IPS-NIHi11 (cell line): Measurements from ENCODE around the gene SLC22A4.

Experiments
- DNase-seq: peaks from one replicate; pipeline ENCODE4 v3.0.0; 2012; ENCODE audit warnings: mixed read lengths, low spot score

The SLC22A4 gene

DNA sequence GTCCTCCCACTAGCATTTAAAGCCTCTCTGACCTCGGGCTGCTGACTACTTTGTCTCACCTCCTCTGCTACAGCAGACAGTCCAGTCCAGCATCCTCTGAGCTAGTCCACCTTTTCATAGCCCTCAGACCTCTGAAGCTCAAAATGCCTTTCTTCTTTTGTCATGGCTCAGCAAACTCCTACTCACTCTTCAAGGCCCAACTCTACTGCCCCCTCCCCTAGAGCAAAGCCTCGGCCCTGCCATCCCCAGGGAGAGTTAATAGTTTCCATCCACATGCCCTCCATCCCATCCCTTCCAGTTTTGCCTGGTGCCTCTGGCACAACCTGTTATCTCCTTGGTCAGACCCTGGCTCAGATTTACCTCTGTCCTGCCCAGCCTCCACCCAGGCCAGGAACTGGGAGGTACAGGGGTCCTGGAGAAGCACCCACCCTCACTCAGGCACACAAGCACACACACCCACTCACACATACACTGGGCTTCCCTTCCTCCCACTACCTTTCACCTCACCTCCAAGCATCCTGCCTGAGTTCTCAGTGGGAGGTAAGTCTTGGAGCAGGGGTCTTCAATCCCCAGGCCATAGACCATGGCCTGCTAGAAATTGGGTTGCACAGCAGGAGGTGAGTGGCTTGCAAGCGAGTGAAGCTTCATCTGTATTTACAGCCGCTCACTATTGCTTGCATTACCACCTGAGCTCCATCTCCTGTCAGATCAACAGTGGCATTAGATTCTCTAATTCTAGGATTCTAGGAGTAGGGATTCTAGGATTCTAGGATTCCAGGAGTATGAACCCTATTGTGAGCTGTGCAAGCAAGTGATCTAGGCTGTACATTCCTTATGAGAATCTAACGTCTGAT is 18.6 kb upstream of the SLC22A4 start:
- no peak for DNase-seq

- no peak for DNase-seq
Measured at GRCh38 chr5:132277256-132277655, 16.9 kb upstream of the SLC22A4 start.

GRCh38 chr5:132277971-132278853 is 16.0 kb upstream of the SLC22A4 start:
- DNase-seq = peak; percentile 81

DNA sequence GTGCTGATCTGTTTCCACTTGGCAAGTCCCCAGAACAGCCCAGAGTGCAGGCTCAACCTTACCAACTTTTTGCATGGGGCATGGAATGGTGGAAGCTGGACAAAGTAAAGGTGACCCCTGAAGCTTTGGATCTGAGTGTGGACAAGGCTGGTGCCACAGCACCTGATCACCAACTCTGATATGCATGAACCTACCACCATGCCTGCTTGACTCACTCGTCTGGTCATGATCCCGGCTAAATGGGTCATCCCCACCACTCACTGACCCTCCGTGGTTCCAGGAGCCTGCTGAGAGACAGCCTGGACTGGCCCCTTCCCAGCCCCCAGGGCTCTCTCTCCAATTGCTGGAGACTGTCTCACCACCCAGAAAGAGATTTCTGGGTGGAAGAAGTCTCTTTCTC is 14.4 kb upstream of the SLC22A4 start:
- no peak for DNase-seq

GRCh38 chr5:132280371-132281240 is 13.6 kb upstream of the SLC22A4 start:
- DNase-seq = no peak

DNA sequence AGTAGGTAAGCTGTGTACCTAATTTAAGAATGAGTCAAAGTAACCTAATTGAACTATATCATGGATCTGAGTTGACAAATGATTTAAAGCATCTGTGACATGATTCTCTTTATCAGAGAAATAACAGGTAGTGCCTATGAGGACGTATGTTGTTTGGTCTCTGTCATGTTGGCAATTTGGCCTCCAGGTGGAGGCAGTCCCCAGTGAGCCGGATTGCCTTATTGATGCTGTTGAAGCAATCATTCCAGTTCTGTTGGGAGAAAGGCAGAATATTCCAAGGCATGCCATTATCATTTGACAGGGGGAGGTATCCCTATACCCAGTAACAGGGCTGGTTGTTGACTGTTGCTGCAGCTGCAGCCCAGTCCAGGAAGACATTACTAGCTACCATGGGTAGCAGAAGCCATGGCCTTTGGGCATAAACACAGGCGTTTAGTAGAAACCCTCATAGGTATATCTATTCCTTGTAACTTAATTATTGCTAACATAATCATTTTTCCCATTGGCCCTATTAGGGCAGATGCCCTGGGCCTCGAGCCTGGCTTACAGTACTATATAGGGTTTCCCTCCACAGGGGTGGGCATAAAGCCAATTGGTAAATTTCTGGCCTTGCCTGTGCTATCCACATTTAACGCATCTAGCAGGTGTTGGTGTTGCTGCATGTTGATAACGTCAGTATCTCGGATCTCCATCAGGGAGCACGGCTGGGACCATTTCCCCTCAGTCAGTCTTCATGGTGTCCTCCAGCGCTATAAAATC is 12.2 kb upstream of the SLC22A4 start:
- DNase-seq = no peak

DNA sequence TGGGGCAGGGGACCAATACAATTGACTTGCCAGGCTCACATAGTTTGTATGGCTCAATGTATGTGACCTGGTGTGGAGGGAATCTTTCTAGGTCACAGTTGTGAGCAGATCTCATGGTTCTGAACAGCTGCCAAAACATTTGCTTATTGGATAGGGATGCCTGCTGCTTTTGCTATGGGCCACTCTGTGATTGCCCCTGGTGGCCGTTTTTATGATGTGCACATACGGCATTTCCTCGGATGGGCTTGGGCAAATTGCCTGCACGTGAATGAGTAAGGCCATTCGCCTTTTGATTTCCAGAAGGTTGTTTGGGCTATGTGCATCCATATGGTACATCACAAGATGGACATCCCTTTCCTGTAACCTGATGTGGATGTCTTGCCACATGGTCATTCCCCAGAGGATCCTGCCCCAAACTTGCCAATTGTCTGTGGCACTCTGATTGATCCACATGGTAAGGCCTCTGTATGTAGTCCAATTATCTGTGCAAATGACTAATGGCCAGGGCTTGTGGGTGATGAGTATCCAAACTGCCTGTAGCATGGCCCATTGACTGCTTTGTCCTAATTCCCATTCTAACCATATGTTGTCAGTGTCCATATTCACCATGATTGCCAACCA is 10.7 kb upstream of the SLC22A4 start:
- no peak for DNase-seq

DNA sequence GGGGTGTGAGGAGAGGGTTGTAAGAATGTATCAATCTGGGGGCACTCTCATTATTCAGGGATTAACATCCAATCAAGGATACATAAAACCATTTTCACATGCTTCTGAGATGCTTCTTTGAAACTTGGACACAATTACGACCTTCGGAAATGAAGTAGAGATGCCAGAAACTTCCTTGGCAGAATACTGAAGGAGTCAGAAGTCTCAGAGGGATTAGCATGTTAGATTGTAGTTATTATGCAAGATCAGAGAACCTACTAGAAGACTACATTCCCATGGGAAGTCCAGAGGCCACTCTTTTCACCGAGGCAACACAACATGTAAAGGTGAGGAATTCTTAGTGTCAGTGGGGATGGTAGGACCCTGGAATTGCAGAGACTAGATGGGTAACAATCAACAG is 5.1 kb upstream of the SLC22A4 start:
- DNase-seq = no peak

- DNase-seq = no peak
Measured at GRCh38 chr5:132291026-132291425, 3.2 kb upstream of the SLC22A4 start.

DNA sequence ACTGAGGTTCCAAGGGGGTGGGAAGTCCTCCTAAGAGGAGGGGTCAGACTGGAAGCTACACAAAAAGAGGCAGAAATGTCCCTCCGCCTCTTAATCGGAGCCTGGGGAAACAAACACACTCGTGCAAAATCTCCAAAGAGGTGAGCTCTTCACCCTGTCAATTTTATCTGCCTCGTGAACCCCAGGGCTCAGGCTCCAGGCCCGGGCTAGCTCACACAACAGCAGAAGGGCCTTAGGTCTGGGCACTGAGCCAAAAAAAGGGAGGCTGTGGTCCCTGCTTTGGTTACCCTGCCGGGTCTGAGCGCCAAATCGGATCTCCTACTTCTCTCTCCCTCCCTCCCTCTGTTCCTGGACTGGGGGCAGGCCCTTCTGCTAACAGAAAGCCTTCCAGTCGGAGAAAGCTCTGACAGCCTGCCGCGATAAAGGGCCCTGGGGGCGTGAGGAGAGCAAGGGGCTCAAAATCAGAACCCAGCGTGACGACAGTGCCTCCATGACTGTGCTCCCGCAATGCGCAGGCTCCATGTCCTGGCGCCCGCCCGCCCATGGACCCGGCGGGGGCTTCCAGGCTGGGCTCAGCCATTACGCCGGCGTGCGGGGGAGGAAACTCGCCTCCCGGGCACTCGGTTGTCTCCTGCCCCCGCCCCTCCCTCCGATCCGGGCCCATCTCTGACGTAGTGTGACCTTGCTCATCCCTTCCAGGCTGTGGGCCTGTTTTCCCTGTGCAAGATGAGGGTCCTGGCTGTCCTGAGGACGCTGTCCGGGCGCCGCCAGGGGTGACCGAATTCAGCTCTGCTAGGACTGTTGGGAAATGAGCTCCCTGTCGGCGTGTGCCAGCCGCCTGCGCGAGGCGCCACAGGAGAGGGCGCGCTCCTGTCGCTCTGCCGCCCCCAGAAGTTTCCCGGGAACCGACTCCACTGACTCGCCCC is 865 bp upstream of the SLC22A4 start:
- peak; percentile 89 for DNase-seq

- DNase-seq = peak; percentile 49
Measured at GRCh38 chr5:132294728-132295504, 722 bp downstream of the SLC22A4 start.

GRCh38 chr5:132295505-132296411 is 1.6 kb downstream of the SLC22A4 start:
- no peak for DNase-seq

GRCh38 chr5:132296412-132297016 is 2.3 kb downstream of the SLC22A4 start:
- no peak for DNase-seq

- no peak for DNase-seq
Measured at GRCh38 chr5:132297211-132297940, 3.2 kb downstream of the SLC22A4 start.

GRCh38 chr5:132298298-132299212 is 4.4 kb downstream of the SLC22A4 start:
- DNase-seq = no peak

DNA sequence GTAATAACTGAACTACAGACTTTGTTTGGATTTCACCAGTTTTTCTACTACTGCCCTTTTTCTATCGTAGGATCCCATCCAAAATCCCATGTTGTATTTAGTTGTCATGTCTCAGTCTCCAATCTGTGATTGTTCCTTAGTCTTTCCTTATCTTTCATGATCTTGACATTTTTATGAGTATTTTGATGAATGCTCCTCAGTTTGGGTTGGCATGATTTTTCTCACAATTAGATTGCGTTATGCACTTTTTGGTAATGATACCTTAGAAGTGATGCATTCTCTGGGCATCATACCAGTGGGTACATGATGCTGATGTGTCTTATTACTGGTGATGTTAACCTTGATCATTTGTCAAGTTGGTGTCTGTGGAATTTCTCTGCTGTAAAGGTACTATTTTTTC is 5.7 kb downstream of the SLC22A4 start:
- DNase-seq = no peak
